ENCODE data around the gene EDIL3. TPM values are rescaled to one million over a fixed set of nuclear protein-coding genes. Genes with fewer than 3 reads are reported as not detected.

EDIL3 gene
- total and polyA plus RNA-seq, 2 donors (not counting 3 experiments of a cell fraction or from before 2014, with no cell fraction given): 9.1 to 28.8 TPM

- Histone ChIP-seq H3K27ac (ENCODE audit: insufficient read depth, low read depth, low read length) (no peak overlapping the region), H3K36me3 (ENCODE audit: control insufficient read depth in 2 of 2, extremely low read depth in 1 of 2, insufficient read depth in 2 of 2, low read length in 2 of 2) (no peaks in the 10 kb centered on the region), H3K4me2 (ENCODE audit: insufficient read depth, low read length) (no peak overlapping the region), H3K9me3 (replicated peaks; ENCODE audit: control insufficient read depth, insufficient read depth, low read length) (no peaks in the 10 kb centered on the region), H3K9ac (replicated peaks; ENCODE audit: extremely low read depth, insufficient read depth, low read length) (no peak overlapping the region), H3K4me1 (ENCODE audit: control insufficient read depth, extremely low read depth, insufficient read depth, low read length) (no peaks in the 10 kb centered on the region), H3K27me3 (ENCODE audit: control insufficient read depth in 2 of 2, insufficient read depth in 2 of 2, low read length in 2 of 2) (no peaks in the 10 kb centered on the region), H3K4me3 (replicated peaks in 1 of 3; ENCODE audit: insufficient read depth in 1 of 3, low read depth in 1 of 3, low read length in 3 of 3) (no peak overlapping the region), H4K20me1 (replicated peaks; ENCODE audit: control insufficient read depth, extremely low read depth, insufficient read depth, low read length) (no peaks in the 10 kb centered on the region), H3K79me2 (ENCODE audit: control insufficient read depth, insufficient read depth, low read length) (no peaks in the 10 kb centered on the region), H3K9me1 (replicated peaks; ENCODE audit: control insufficient read depth, extremely low read depth, insufficient read depth, low read length) (no peaks in the 10 kb centered on the region), H2AFZ (ENCODE audit: low read depth, low read length) (no peak overlapping the region)
- TF ChIP-seq GATA2 (IDR thresholded peaks at IDR 0.05; ENCODE audit: insufficient read depth, insufficient read length, low read depth, low read length) (no peak), JUN (IDR thresholded peaks at IDR 0.05; ENCODE audit: borderline replicate concordance, insufficient read depth, insufficient read length, low read depth) (no peak)
- ChIA-PET POLR2A (no interaction called here), CTCF (interaction anchor here (1.0 to 1.4 kb wide), 4 partner anchors 9 to 87 kb away, joined by 3 to 6 read pairs (median 5); no protein-coding TSS in a partner anchor)
- intact Hi-C loops (cut with micrococcal nuclease): no loop called here
- dilution Hi-C loops (cut with MboI; ENCODE audit: extremely low pct_ligation_motif_present, low sequenced_read_pairs): no loop called here
- no TSS peak for BruUV-seq (replicated peaks)
- FAIRE-seq: no peak
- no peak for DNase-seq (ENCODE audit: low read depth, low spot score)
Observed at GRCh38 chr5:84370176-84370575, 14.5 kb downstream of the EDIL3 start.

GRCh38 chr5:84364043-84364442 lies 20.6 kb downstream of the EDIL3 start:
- no peak overlapping the region for H3K9ac ChIP-seq (replicated peaks; ENCODE audit: extremely low read depth, insufficient read depth, low read length)
- H3K36me3 ChIP-seq (ENCODE audit: control insufficient read depth in 2 of 2, extremely low read depth in 1 of 2, insufficient read depth in 2 of 2, low read length in 2 of 2): no peaks in the 10 kb centered on the region
- intact Hi-C loops (cut with micrococcal nuclease): no loop called here
- H3K27me3 ChIP-seq (ENCODE audit: control insufficient read depth in 2 of 2, insufficient read depth in 2 of 2, low read length in 2 of 2): no peaks in the 10 kb centered on the region
- POLR2A ChIA-PET: no interaction called here
- BruUV-seq (replicated peaks): no TSS peak
- H3K4me1 ChIP-seq (ENCODE audit: control insufficient read depth, extremely low read depth, insufficient read depth, low read length): peaks cover 11% of the 10 kb centered on the region
- no peak overlapping the region for H3K4me3 ChIP-seq (replicated peaks in 1 of 3; ENCODE audit: insufficient read depth in 1 of 3, low read depth in 1 of 3, low read length in 3 of 3)
- DNase-seq (ENCODE audit: low read depth, low spot score) (no peak), FAIRE-seq (no peak)
- dilution Hi-C loops (cut with MboI; ENCODE audit: extremely low pct_ligation_motif_present, low sequenced_read_pairs): no loop called here
- TF ChIP-seq EZH2 (IDR thresholded peaks at IDR 0.05; ENCODE audit: borderline replicate concordance, low read depth, low read length, severe bottlenecking) (no peak), CTCF (IDR thresholded peaks at IDR 0.05; ENCODE audit: extremely low read depth in 1 of 2, insufficient read depth in 1 of 2, low read depth in 1 of 2, low read length in 2 of 2) (no peak), MAX (IDR thresholded peaks at IDR 0.05; ENCODE audit: insufficient read depth, insufficient read length) (no peak), GATA2 (IDR thresholded peaks at IDR 0.05; ENCODE audit: insufficient read depth, insufficient read length, low read depth, low read length) (no peak), MYC (IDR thresholded peaks at IDR 0.05; ENCODE audit: low read depth, low read length) (no peak)
- H3K9me3 ChIP-seq (replicated peaks; ENCODE audit: control insufficient read depth, insufficient read depth, low read length): no peaks in the 10 kb centered on the region
- CTCF ChIA-PET: no interaction called here
- no peaks in the 10 kb centered on the region for H3K9me1 ChIP-seq (replicated peaks; ENCODE audit: control insufficient read depth, extremely low read depth, insufficient read depth, low read length)
- no peak overlapping the region for H3K4me2 ChIP-seq (ENCODE audit: insufficient read depth, low read length)
- no peak overlapping the region for H2AFZ ChIP-seq (ENCODE audit: low read depth, low read length)
- no peaks in the 10 kb centered on the region for H4K20me1 ChIP-seq (replicated peaks; ENCODE audit: control insufficient read depth, extremely low read depth, insufficient read depth, low read length)
- no peak overlapping the region for H3K27ac ChIP-seq (ENCODE audit: insufficient read depth, low read depth, low read length)
- H3K79me2 ChIP-seq (ENCODE audit: control insufficient read depth, insufficient read depth, low read length): no peaks in the 10 kb centered on the region
